Muscle layer of duodenum (tissue), 2 donors: ENCODE measurements around the gene ARVCF.

Source experiments
- H3K27ac ChIP-seq: one replicate; pipeline ENCODE4 v1.7.0; 2013; ENCODE audit warnings: mild to moderate bottlenecking, low read length
- H3K27me3 ChIP-seq: one replicate; pipeline ENCODE4 v1.7.0; 2013; ENCODE audit warnings: low read depth, mild to moderate bottlenecking, control low read depth, low read length
- H3K36me3 ChIP-seq, 2 donors: one replicate each; pipeline ENCODE4 v1.7.0; 2013; ENCODE audit warnings: low read length in 2 of 2, control low read depth in 1 of 2, mild to moderate bottlenecking in 1 of 2; ENCODE audit not compliant: insufficient read depth in 2 of 2, control insufficient read depth in 1 of 2
- H3K4me1 ChIP-seq, 2 donors: one replicate each; pipeline ENCODE4 v1.7.0; 2013; ENCODE audit warnings: low read length in 2 of 2, mild to moderate bottlenecking in 2 of 2, control low read depth in 1 of 2, moderate library complexity in 1 of 2; ENCODE audit not compliant: insufficient read depth in 2 of 2, control insufficient read depth in 1 of 2
- H3K4me3 ChIP-seq, 2 donors: one replicate each; pipeline ENCODE4 v1.7.0; 2013; ENCODE audit warnings: low read length in 2 of 2, low read depth in 1 of 2, mild to moderate bottlenecking in 1 of 2
- H3K9me3 ChIP-seq, 2 donors: one replicate each; pipeline ENCODE4 v1.7.0; 2013; ENCODE audit warnings: low read length in 2 of 2, control low read depth in 1 of 2, mild to moderate bottlenecking in 1 of 2; ENCODE audit not compliant: control insufficient read depth in 1 of 2
- donor health status: healthy.

Gene ARVCF

DNA sequence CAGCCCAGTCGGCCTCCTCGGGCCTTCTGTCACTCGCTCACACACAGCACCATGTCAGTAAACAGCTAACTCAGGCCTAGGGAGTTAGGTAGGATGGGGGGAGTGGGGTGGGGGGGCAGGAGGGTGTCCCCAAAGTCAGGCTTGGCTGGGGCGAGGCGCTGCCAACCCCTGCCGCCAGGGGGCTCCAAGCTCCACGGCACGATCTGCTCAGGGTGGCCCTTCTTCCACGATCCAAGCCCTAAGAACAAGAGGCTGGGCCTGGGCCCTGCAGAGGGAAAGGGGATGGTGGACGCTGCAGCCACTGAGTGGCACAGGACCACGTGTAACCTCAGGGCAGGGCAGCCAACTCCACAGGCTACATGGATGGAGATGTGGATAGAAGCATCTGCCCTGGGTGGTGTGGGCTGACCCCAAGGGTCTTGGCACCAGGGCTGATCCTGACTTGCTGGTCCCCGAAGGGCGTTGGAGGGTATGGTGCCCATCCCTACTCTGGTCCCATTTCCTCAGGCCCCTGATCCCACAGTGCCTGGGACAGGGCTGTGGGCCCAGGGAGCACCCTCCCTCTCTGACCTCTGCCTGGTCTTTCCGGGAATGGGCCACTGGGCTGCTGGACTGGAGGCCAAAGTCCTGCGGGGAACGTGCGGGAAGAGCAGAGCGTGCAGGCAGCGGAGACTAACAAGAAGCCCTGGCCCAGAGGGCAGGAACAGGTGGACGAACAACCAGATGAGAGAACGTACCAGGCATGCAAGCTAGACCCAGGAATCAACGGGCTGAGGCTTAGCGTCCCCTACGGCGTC, 45.9 kb downstream of the ARVCF start:
- no peaks in the 10 kb centered on the region for H3K27me3 ChIP-seq
- H3K9me3 ChIP-seq: no peaks in the 10 kb centered on the region
- H3K4me3 ChIP-seq: no peak overlapping the region
- peaks cover 0 to 14% of the 10 kb centered on the region in 2 donors for H3K4me1 ChIP-seq
- no peak overlapping the region for H3K27ac ChIP-seq
- H3K36me3 ChIP-seq: peaks cover 11 to 61% of the 10 kb centered on the region in 2 donors

GRCh38 chr22:19970031-19970478, 46.6 kb downstream of the ARVCF start:
- Histone ChIP-seq H3K36me3 (peaks cover 11 to 61% of the 10 kb centered on the region in 2 donors), H3K27me3 (no peaks in the 10 kb centered on the region), H3K27ac (no peak overlapping the region), H3K4me1 (peaks cover 0 to 13% of the 10 kb centered on the region in 2 donors), H3K9me3 (no peaks in the 10 kb centered on the region), H3K4me3 (no peak overlapping the region)

- H3K27ac ChIP-seq: no peak overlapping the region
- H3K36me3 ChIP-seq: peaks cover 11 to 68% of the 10 kb centered on the region in 2 donors
- H3K4me1 ChIP-seq: peaks cover 0 to 6% of the 10 kb centered on the region in 2 donors
- H3K4me3 ChIP-seq: no peak overlapping the region
- no peaks in the 10 kb centered on the region for H3K9me3 ChIP-seq
- H3K27me3 ChIP-seq: no peaks in the 10 kb centered on the region
Measured at GRCh38 chr22:19969141-19969928, 47.3 kb downstream of the ARVCF start.

GRCh38 chr22:19968450-19968891, 48.2 kb downstream of the ARVCF start:
- Histone ChIP-seq H3K36me3 (peaks cover 11 to 73% of the 10 kb centered on the region in 2 donors), H3K9me3 (no peaks in the 10 kb centered on the region), H3K4me3 (no peak overlapping the region), H3K27me3 (no peaks in the 10 kb centered on the region), H3K4me1 (peaks cover 0 to 5% of the 10 kb centered on the region in 2 donors), H3K27ac (no peak overlapping the region)

DNA sequence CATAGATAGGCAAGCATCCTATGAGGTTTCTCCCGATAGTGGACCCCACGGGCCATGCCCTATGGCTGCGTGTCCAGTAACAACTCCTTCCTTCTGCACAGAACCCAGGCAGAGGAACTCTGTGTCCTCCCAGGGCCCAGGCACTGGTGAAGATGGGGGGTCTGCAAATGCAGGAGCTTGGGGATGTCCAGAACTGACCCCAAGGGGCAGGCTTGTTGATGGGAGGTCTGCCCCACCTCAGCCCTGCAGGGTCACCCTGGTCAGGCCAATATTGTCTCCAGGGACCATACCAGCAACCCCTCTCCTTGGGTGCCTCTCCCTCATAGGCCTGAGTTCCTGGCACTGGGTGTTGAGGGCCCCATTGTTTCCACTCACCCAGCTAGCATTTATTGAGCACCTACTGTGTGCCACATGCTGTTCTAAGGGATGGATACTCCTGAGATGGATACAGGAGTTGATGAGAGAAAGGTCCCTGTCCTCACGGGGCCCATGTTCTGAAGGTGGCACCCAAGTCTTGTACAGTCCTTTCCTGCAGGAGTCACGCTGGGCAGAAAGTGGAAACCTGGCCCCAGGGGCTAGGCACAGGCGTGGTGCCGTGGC, 48.7 kb downstream of the ARVCF start:
- Histone ChIP-seq H3K4me1 (peaks cover 0 to 5% of the 10 kb centered on the region in 2 donors), H3K4me3 (no peak overlapping the region), H3K27me3 (no peaks in the 10 kb centered on the region), H3K27ac (no peak overlapping the region), H3K9me3 (no peaks in the 10 kb centered on the region), H3K36me3 (peaks cover 11 to 68% of the 10 kb centered on the region in 2 donors)

DNA sequence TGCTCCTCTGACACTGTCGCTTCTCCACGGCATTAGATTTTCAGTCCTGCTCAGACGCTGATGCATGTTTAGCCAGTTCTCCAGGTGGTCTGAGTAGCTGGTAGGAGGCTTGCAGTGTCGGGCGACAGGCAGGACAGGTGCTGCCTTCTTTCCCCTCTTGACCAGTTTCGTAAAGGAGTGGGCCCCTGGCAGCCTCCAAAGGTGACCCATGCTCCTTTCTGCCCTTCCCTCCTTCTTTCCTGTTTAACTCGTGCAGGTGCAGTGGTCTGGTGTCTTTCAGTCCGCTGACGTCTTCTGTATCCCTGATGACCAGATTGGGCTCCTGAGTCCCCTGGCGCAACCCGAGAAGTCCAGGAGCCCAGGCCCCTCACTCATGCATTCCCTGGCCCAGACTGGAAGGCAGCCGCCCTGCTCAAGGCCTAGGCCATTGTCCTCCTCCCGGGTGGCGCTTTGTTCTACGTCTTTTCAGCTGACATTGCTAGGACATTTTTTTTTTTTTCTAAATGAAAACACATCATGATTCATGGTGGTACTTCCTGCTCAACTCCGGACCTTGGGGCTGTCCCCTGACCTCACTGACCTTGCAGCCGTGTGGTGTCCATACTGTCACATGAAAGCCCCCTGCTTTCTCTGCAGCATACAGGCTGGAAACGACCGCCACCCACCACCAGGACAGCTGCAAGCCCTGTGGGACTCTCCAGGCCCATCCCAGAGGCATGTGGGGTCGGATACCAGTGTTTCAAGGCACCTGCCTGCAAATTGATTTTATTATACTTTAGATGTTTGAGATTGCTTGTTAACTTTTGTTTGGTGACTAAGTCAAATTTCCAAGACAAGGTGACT, 49.5 kb downstream of the ARVCF start:
- no peaks in the 10 kb centered on the region for H3K27me3 ChIP-seq
- H3K27ac ChIP-seq: no peak overlapping the region
- no peaks in the 10 kb centered on the region for H3K9me3 ChIP-seq
- H3K4me1 ChIP-seq: peaks cover 0 to 14% of the 10 kb centered on the region in 2 donors
- H3K4me3 ChIP-seq: no peak overlapping the region
- H3K36me3 ChIP-seq: peaks cover 11 to 61% of the 10 kb centered on the region in 2 donors

DNA sequence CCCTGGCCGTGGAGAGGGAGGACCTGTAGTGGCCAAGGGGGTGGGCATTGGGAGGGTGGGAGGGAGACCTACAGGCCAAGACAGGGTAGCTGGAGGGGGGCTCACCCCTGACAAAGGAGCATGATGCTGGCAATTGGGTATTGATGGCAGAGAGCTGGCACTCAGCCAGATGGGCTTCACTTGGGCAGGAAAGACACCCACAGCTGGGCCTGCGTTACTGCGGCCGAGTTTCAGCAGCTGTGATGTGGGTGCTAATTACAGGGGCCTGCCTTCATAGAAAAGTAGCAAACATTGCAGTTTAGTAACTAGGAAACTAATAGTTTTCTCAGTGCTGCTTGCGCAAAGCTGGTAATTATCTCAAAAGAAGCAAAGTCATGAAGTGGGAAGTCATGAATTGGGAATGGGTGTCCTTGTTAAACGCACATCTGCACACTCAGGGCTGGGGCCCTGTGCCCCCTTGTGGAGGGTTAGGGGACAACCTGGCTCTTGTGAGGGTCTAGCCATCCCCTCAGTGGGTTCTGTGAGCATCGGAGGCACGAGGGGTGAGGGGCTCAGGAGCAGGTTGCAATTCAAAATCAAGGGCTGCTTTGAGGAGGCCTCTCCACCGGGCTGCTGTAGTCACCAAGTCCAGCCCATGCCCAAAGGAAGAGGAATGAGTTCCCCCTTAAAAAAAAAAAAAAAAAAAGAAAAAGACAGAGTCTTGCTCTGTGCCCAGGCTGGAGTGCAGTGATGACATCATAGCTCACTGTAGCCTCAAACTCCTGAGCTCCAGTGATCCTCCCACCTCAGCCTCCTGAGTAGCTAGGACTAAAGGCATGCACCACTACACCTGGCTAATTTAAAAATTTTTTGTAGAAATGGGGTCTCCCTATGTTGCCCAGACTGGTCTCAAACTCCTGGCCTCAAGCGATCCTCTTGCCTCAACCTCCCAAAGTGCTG, 50.6 kb downstream of the ARVCF start:
- Histone ChIP-seq H3K9me3 (no peaks in the 10 kb centered on the region), H3K4me1 (peaks cover 0 to 16% of the 10 kb centered on the region in 2 donors), H3K4me3 (no peak overlapping the region), H3K27ac (no peak overlapping the region), H3K36me3 (peaks cover 11 to 51% of the 10 kb centered on the region in 2 donors), H3K27me3 (no peaks in the 10 kb centered on the region)

- Histone ChIP-seq H3K4me1 (peaks cover 5 to 17% of the 10 kb centered on the region in 2 donors), H3K27ac (no peak overlapping the region), H3K27me3 (no peaks in the 10 kb centered on the region), H3K36me3 (peaks cover 11 to 47% of the 10 kb centered on the region in 2 donors), H3K9me3 (no peaks in the 10 kb centered on the region), H3K4me3 (no peak overlapping the region)
Measured at GRCh38 chr22:19964701-19965386, 51.8 kb downstream of the ARVCF start.

DNA sequence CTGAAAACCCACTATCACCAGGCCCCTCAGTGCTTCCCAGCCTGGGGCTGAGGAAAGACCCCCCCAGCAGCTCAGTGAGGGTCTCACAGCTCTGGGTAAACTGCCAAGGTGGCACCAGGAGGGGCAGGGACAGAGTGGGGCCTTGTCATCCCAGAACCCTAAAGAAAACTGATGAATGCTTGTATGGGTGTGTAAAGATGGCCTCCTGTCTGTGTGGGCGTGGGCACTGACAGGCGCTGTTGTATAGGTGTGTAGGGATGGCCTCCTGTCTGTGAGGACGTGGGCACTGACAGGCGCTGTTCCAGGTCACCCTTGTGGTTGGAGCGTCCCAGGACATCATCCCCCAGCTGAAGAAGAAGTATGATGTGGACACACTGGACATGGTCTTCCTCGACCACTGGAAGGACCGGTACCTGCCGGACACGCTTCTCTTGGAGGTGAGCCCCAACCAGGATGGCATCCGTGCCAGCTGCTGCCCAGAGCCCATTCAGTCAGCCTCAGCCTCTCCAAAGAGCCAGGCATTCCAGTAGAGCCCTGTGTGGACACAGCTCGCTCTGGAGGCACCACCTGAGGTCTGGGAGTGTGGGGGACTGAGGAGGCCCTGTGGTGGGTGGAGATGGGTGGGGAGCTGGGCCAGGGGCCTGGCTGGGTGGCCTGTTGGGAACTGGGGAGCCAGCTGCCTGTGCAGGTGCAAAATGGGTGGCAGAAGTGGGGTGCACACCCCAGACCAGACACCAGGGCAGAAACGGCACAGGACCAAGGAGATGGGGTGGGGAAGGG, 52.6 kb downstream of the ARVCF start:
- Histone ChIP-seq H3K4me3 (no peak overlapping the region), H3K9me3 (no peaks in the 10 kb centered on the region), H3K4me1 (peaks cover 5 to 25% of the 10 kb centered on the region in 2 donors), H3K27me3 (no peaks in the 10 kb centered on the region), H3K27ac (no peak overlapping the region), H3K36me3 (peaks cover 11 to 41% of the 10 kb centered on the region in 2 donors)
